SU-DHL-6 (cell line): ENCODE measurements around the gene TTC22.

Experiments used
- H2AFZ ChIP-seq: fragments of 200-600 bp; sonication (generic); 2 replicates; pipeline ENCODE4 v1.6.1; 2014; ENCODE audit warnings: low read depth, mild to moderate bottlenecking, moderate library complexity, mixed read lengths, antibody characterized with exemption, low read length; ENCODE audit not compliant: severe bottlenecking
- H3F3A ChIP-seq: fragments of 200-600 bp; shearing (Covaris generic); 2 replicates; pipeline ENCODE4 v1.6.0; 2016; ENCODE audit warnings: antibody characterized with exemption, mild to moderate bottlenecking; ENCODE audit not compliant: insufficient read depth
- H3K27ac ChIP-seq: fragments of 200-600 bp; sonication (generic); 2 replicates; pipeline ENCODE4 v1.5.1; 2016; ENCODE audit warnings: low read depth, mild to moderate bottlenecking, low read length, moderate library complexity, mixed read lengths
- H3K27me3 ChIP-seq: fragments of 200-600 bp; sonication (generic), shearing (Covaris generic); 2 replicates; pipeline ENCODE4 v1.6.0; 2014; ENCODE audit warnings: mild to moderate bottlenecking, low read length
- H3K36me3 ChIP-seq: fragments of 200-600 bp; sonication (generic); 2 replicates; pipeline ENCODE4 v1.6.1; 2014; ENCODE audit warnings: mild to moderate bottlenecking, low read length, mixed read lengths
- H3K4me2 ChIP-seq: fragments of 300-600, 200-600 bp; shearing (Covaris generic), sonication (generic); 2 replicates; pipeline ENCODE4 v1.6.0; 2014; ENCODE audit warnings: low read length, low read depth, mild to moderate bottlenecking; ENCODE audit not compliant: poor library complexity, severe bottlenecking
- H3K4me3 ChIP-seq: fragments of 200-600 bp; sonication (generic); 2 replicates; pipeline ENCODE4 v1.5.1; 2014; ENCODE audit warnings: antibody characterized with exemption, low read length, mild to moderate bottlenecking, mixed read lengths; ENCODE audit not compliant: insufficient read depth, poor library complexity, severe bottlenecking
- H3K79me2 ChIP-seq: fragments of 200-600 bp; sonication (generic); 2 replicates; pipeline ENCODE4 v1.6.1; 2014; ENCODE audit warnings: mild to moderate bottlenecking, low read length, moderate library complexity; ENCODE audit not compliant: insufficient read depth
- H3K9ac ChIP-seq: fragments of 200-600 bp; sonication (generic); 2 replicates; pipeline ENCODE4 v1.7.0; 2014; ENCODE audit warnings: mild to moderate bottlenecking, low read length
- H3K9me2 ChIP-seq: fragments of 200-600 bp; sonication (generic); replicated peaks from 2 replicates; pipeline ENCODE4 v1.6.1; 2014; ENCODE audit warnings: low read length; ENCODE audit not compliant: insufficient read depth
- H3K9me3 ChIP-seq: fragments of 200-600 bp; sonication (generic); 2 replicates; pipeline ENCODE4 v1.6.1; 2014; ENCODE audit warnings: low read length, mixed read lengths; ENCODE audit not compliant: insufficient read depth
- H4K20me1 ChIP-seq: fragments of 200-600 bp; sonication (generic); 2 replicates; pipeline ENCODE4 v1.6.1; 2014; ENCODE audit warnings: low read depth, mild to moderate bottlenecking, antibody characterized with exemption, low read length, moderate library complexity, mixed read lengths
- EZH2phosphoT487 ChIP-seq: fragments of 200-600 bp; sonication (generic), shearing (Covaris generic); conservative IDR thresholded peaks from 2 replicates; pipeline ENCODE4 v1.6.1; 2018; ENCODE audit warnings: mild to moderate bottlenecking, antibody characterized with exemption, low read length, moderate library complexity, mixed read lengths
- TF ChIP-seq, protein P1 (sequence below): fragments of 200-600 bp; sonication (generic); IDR thresholded peaks from one replicate; pipeline ENCODE4 v1.5.1; 2017; ENCODE audit warnings: antibody characterized with exemption, mild to moderate bottlenecking, low read length, moderate library complexity; ENCODE audit not compliant: insufficient read depth, poor library complexity, severe bottlenecking

The TTC22 gene

DNA sequence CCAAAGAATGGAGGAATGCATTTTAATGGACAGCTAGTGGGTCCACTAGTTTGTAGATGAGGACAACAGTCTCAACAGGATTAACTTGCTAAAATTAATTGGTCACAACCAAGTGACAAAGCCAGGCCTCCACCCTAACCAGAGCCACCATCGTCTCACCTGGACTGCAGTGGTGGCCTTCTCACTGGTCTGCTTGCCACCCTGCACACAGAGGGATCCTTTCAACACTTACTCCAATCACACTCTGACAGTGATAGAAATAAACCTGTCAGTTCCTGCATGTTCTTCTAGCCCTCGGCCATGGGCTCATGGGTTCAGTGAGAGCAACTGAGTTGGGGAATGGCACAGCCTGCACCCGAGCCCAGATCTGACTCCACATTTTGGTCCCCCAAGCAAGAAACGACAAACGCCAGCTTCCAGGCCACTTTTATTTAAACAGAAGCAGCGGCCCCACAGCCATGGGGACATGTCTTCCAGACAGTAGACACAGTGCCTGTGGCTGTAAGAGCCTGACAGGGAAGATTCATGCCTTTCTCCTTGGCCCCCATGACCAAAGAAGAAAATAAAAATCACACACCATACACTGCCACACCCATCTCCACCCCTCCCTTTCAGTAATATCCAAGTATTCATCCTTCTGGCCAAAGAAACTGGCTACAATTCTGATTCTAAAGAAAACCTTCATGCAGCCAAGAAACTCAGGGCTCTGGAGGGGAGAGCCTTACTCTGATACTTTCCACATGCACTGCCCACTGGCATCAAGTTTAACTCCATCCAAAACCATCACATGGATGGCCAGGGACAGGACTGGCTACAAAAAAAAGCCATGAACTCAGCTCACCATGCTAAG is 48.3 kb upstream of the TTC22 start:
- Histone ChIP-seq H3K4me2 (no peak overlapping the region), H4K20me1 (no peaks in the 10 kb centered on the region), H3K79me2 (no peaks in the 10 kb centered on the region), H3K9ac (no peak overlapping the region), H3K9me2 (no peaks in the 10 kb centered on the region), H3K27me3 (no peaks in the 10 kb centered on the region), H3K36me3 (0 out of 2 replicates have a peak, but pooled peaks cover 11% of the 10 kb centered on the region), H3K27ac (no peak overlapping the region), H3K9me3 (no peaks in the 10 kb centered on the region), H3F3A (no peaks in the 10 kb centered on the region), H2AFZ (no peak overlapping the region), H3K4me3 (no peak overlapping the region)
- TF ChIP-seq EZH2phosphoT487 = no peak
- TF ChIP-seq, protein P1, sequence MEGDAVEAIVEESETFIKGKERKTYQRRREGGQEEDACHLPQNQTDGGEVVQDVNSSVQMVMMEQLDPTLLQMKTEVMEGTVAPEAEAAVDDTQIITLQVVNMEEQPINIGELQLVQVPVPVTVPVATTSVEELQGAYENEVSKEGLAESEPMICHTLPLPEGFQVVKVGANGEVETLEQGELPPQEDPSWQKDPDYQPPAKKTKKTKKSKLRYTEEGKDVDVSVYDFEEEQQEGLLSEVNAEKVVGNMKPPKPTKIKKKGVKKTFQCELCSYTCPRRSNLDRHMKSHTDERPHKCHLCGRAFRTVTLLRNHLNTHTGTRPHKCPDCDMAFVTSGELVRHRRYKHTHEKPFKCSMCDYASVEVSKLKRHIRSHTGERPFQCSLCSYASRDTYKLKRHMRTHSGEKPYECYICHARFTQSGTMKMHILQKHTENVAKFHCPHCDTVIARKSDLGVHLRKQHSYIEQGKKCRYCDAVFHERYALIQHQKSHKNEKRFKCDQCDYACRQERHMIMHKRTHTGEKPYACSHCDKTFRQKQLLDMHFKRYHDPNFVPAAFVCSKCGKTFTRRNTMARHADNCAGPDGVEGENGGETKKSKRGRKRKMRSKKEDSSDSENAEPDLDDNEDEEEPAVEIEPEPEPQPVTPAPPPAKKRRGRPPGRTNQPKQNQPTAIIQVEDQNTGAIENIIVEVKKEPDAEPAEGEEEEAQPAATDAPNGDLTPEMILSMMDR = no peak

DNA sequence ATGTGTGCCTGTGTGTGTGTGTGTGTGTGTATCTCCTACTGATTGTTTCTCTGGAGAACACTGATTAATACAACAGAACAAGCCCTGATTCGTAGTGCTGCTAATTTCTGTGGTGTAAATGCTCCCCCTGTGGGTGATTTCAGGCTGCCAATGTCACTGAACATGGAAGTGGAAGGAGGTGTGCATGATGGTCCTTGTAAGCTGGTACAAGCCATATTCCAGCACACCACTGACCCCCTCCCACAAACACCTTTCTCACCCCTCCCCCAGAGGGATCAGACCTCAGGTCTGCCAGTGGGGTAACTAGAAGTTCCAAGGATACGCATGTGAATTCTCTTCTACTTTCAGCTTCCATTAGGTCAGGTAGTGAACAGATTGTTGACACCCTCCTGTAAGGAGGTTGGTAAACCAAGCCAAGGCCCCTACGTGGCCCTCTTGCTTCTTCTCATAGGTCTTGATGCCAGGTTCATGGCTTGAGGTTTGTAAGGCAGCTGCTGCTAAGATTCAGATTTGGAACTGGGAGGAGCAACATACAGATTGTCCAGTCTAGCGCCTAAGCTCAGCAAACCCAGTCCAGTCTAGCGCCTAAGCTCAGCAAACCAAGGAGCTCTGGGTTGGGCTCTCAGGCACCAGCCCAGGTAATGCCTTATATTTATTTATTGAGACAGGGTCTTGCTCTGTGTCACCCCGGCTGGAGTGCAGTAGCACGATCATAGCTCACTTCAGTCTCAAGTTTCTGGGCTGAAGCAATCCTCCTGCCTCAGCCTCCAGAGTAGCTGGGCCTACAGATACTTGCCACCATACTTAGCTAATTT is 47.2 kb upstream of the TTC22 start:
- Histone ChIP-seq H3K9me2 (no peaks in the 10 kb centered on the region), H3K9ac (no peak overlapping the region), H3K79me2 (no peaks in the 10 kb centered on the region), H2AFZ (no peak overlapping the region), H3K4me2 (no peak overlapping the region), H3K9me3 (no peaks in the 10 kb centered on the region), H4K20me1 (no peaks in the 10 kb centered on the region), H3K36me3 (0 out of 2 replicates have a peak, but pooled peaks cover 7% of the 10 kb centered on the region), H3K27me3 (no peaks in the 10 kb centered on the region), H3F3A (no peaks in the 10 kb centered on the region), H3K4me3 (no peak overlapping the region), H3K27ac (no peak overlapping the region)
- no peak for TF ChIP-seq EZH2phosphoT487
- TF ChIP-seq, protein P1 = no peak

DNA sequence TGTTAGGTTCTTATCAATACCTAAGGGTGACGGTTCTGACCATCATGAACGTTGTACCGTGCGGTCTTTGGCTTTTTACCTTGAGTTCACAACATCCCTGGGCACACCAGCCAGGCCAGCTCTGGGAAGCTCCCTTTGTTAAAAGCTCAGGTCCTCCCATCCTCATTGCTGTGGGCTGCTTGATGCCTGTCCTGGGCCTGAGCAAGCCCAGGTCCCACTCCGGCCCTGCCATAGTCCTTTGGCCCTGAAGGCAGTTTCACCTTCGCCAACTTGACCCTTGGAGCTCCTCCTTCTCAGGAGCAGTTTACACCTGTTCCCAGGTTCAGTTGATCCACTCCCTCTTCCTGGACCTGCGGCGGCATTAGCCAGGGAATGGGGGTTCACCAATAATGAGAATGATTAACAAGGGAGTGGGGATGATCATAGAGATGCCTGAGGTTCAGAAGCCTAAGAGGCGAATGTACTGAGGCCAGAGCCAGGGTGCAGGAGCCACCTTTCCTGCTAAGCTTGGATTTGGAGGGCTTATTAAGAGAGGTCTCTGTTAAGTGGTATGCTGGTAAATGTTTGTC is 45.7 kb upstream of the TTC22 start:
- Histone ChIP-seq H3K27ac (no peak overlapping the region), H4K20me1 (no peaks in the 10 kb centered on the region), H3K9me2 (no peaks in the 10 kb centered on the region), H3F3A (no peaks in the 10 kb centered on the region), H3K4me3 (no peak overlapping the region), H3K27me3 (no peaks in the 10 kb centered on the region), H3K79me2 (no peaks in the 10 kb centered on the region), H3K4me2 (no peak overlapping the region), H3K9me3 (no peaks in the 10 kb centered on the region), H2AFZ (no peak overlapping the region), H3K36me3 (0 out of 2 replicates have a peak, but pooled peaks cover 7% of the 10 kb centered on the region), H3K9ac (no peak overlapping the region)
- no peak for TF ChIP-seq EZH2phosphoT487
- TF ChIP-seq, protein P1 = no peak
